ENCODE data around the gene RAB44.

The RAB44 gene

DNA sequence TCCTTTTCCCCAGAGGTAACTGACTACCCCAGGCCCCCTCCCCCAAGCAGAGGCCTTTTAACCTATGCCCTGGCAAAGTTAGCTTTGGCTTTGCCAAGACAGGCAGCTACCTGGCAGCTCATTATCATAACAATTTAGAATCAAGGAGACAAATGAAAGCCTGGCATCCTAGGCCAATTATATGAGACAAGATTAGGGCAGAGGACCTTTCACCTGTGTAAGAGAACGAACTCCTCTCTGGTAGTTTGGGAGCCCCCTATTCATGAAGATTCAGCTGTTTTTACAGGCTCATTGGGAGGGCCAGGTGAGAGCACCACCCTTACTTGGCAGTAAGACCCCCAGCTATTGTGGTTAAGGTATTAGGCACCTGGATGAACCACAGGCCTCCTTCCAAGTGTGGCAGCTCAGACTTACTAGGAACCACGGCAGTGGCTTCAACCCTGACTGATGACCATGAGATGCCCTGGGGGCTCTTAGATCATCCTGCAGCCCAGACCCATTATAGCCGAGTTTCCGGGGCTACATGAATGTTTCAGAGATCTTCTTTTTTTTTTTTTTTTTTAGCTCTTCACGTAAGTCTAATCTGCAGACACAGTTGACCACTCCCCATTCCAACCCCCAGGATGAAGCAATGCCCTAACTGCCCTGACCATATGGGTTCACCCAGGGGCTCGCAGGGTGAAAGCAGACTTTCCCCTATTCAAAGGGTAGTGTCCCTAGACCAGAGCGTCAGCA, 56.2 kb downstream of the RAB44 start:
- H3K4me3 Mint-ChIP-seq = no peak overlapping the region
- peaks cover 0 to 9% of the 10 kb centered on the region in 2 donors for H3K9me3 Mint-ChIP-seq
- no peaks in the 10 kb centered on the region for H3K27me3 Mint-ChIP-seq
- ATAC-seq (no peak), DNase-seq (no peak)
- H3K27ac Mint-ChIP-seq = peak overlapping the region; percentile 8 to 49
- peaks cover 69% of the 10 kb centered on the region for H3K4me1 Mint-ChIP-seq

DNA sequence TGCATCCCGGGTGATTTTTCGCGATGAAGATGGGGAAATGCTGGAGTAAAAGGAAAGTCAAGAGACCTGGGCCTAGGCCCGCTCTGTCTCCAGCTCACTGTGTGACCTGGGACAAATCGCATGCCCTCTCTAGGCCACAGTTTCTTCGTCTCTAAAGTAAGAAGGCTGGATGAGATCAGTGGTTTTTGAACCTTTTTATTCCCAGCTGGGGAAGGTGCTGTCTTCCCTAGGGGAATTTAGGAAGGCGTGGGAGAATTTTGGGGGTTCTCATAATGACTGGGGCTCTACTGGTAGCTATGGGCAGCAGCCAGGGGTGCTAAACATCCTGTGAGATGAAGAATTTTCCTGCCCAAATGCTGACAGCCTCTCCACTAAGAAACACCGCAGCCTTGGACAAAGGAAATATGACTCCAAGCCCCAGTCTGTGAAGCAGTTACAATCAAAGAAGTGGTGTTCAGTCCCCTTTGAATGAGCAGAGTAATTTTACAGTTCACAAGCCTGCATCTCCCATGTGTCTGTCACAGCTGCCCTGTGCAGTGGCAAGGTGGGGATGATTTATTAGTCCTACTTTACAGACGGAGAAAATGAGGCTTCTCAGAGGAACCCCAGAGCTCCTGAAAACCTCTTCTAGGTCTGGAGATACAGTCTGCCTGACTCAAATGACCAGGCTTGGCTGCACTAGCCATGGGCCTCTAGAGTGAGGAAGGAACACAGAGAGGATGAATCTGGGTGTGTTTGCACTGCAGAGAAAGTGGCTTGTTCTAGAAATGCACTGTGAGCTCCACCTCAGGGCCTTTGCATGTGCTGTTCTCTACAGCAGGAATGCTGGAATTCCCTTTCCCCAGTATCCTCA, 57.2 kb downstream of the RAB44 start:
- H3K9me3 Mint-ChIP-seq = no peaks in the 10 kb centered on the region
- peak overlapping the region in 1 of 2 donors; percentile 74 for H3K4me3 Mint-ChIP-seq

DNA sequence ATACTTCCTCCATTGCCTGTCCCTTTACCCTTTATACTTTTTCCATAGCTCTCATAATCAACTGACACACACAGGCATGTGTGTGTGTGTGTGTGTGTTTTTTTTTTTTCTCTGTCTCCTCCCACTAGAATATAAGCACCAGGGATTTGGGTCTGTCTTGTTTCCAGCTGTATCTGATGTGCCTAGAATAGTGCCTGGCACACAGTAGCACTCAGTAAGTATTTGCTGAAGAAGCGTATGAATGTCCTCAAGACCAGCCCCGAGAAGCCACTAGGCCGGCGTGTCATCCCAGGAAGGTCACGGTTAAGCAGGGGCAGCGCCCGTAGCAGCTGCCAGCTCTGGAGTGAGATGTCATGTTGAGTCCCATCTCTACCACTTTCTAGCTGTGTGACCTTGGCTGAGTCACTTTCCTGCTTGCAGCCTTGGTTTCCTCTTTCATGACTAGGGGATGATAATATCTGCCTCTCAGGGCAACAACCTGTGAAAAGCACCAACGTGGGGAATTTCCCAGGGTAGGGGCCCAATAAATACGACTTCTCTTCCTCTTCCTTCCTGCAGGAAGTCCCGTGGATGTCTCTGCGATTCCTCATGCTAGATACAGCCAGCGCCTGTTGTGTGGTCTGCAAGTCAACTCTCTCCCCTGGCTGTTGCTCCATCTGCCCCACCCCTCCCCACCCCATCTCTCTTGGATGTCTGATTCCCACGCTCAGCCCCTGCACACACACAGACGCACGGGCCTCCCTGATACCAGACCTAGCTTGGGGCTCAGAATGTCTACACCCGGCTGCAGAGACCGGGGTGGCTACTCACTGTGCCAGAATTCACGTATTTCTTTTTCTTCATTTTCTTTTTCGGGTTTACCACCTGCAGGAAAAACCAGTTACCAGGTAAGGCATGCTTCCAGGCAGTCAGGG, 58.1 kb downstream of the RAB44 start:
- Mint-ChIP-seq H3K4me3 (peak overlapping the region; percentile 63 to 74), H3K4me1 (peaks cover 76% of the 10 kb centered on the region), H3K9me3 (no peaks in the 10 kb centered on the region), H3K27ac (peak overlapping the region in 1 of 2 donors; percentile 73), H3K27me3 (no peaks in the 10 kb centered on the region)
- ATAC-seq (peak; percentile 87), DNase-seq (peak; percentile 53 to 78)

More for the DNA sequence above, 57.2 kb downstream of the RAB44 start:
- no peak for DNase-seq
- ATAC-seq = no peak
- Mint-ChIP-seq H3K27me3 (no peaks in the 10 kb centered on the region), H3K4me1 (peaks cover 76% of the 10 kb centered on the region), H3K27ac (no peak overlapping the region)

DNA sequence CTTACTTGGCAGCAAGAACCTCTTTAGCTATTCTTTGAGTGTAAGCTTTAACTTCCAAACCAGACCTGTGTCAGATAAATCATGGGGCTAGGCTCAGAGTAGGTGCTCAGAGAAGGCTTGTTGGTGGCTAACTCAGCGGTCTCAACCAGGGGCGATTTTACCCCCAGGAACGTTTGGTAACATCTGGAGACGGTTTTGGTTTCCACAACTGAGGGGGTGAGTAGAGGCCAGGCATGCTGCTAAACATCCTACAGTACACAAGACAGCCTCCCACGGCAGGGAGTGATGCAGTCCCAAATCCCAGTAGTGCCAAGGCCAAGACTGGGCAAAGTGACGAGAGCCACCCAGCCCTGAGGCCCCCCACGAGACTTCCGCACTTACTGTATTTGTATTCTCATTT, 59.2 kb downstream of the RAB44 start:
- H3K4me1 Mint-ChIP-seq = peaks cover 72% of the 10 kb centered on the region

DNA sequence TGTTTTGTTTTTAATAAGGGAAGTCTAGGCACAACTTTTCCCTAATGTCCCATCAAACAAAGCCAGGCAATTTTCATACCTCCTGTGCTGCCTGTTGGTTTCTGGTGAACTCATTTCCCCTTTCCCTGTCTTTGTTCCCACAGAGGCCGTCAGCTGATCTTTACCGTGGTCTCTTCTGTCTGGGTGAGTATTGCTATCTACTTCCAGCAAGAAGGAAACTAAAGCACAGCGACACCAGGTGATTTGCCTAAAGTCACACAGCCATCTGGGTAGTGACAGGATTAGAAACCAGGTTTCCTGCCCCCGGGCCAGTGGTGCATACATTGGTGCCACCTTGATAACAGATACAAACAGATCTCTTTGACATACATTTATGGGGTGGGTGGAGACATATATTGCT, 59.6 kb downstream of the RAB44 start:
- ATAC-seq = no peak
- H3K9me3 Mint-ChIP-seq = no peaks in the 10 kb centered on the region
- H3K4me1 Mint-ChIP-seq = peaks cover 68% of the 10 kb centered on the region
- peak overlapping the region in 1 of 2 donors; percentile 31 for H3K27ac Mint-ChIP-seq
- DNase-seq = no peak
- H3K4me3 Mint-ChIP-seq = no peak overlapping the region
- H3K27me3 Mint-ChIP-seq = no peaks in the 10 kb centered on the region

More for the DNA sequence above, 59.2 kb downstream of the RAB44 start:
- DNase-seq (no peak), ATAC-seq (no peak)
- H3K9me3 Mint-ChIP-seq = no peaks in the 10 kb centered on the region
- no peak overlapping the region for H3K27ac Mint-ChIP-seq
- peak overlapping the region; percentile 32 to 74 for H3K4me3 Mint-ChIP-seq
- no peaks in the 10 kb centered on the region for H3K27me3 Mint-ChIP-seq

DNA sequence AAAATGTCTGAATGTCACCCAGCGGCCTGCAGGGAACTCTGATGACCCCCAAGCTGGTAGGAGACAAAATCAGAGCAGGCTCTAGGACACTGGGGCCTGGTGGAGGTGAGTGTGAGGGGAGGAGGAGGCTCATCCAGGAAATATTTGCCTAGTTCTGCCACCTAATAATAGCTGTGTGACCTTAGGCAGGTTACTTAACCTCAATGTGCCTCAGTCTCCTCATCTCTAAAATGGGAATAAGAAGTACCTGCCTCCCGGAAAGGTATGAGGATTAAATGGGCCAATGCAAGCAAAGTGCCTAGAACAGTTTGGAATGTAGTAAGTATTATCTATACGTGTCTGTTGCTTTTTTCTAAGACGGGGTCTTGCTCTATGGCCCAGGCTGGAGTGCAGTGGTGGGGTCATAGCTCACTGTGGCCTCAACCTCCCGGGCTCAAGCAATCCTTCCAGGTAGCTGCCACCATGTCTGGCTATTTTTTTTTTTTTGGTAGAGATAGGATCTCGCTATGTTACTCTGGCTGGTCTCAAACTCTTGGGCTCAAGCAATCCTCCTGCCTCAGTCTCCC, 60.4 kb downstream of the RAB44 start:
- ATAC-seq (no peak), DNase-seq (no peak)
- H3K4me1 Mint-ChIP-seq = peaks cover 60% of the 10 kb centered on the region
- H3K27me3 Mint-ChIP-seq = no peaks in the 10 kb centered on the region
- no peaks in the 10 kb centered on the region for H3K9me3 Mint-ChIP-seq
- H3K27ac Mint-ChIP-seq = no peak overlapping the region
- no peak overlapping the region for H3K4me3 Mint-ChIP-seq

DNA sequence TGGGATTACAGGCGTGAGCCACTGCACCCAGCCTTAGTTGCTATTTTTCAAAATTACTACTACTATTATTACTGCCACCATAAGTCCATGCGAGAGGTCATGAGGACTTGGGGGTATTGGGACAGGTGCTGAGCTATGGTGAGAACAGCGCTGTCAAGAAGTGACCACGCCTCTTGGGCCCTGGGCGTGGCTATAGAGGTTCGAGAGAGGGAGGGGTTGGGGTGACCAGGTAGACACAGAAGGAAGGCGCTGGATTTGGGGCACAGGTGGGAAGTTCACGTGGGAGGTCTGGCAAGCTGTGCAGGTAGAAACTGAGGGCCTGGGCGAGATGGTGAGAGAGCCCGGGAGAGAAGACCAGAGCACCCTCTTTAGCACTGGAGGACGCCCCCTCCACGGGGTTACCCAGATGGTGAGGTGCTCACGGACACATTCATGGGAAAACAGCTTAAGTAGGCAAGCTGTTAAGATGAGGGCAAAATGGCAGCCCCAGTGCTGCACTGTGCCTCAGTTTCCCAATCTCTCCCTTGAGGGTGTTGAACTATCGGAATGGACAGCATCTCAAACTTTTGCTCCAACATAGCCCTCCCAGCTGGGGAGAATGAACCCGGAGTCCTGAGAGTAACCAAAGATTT, 61.0 kb downstream of the RAB44 start:
- H3K27me3 Mint-ChIP-seq = no peaks in the 10 kb centered on the region
- H3K4me3 Mint-ChIP-seq = no peak overlapping the region
- H3K27ac Mint-ChIP-seq = no peak overlapping the region
- no peak for DNase-seq
- H3K4me1 Mint-ChIP-seq = peaks cover 54% of the 10 kb centered on the region
- no peak for ATAC-seq
- no peaks in the 10 kb centered on the region for H3K9me3 Mint-ChIP-seq

DNA sequence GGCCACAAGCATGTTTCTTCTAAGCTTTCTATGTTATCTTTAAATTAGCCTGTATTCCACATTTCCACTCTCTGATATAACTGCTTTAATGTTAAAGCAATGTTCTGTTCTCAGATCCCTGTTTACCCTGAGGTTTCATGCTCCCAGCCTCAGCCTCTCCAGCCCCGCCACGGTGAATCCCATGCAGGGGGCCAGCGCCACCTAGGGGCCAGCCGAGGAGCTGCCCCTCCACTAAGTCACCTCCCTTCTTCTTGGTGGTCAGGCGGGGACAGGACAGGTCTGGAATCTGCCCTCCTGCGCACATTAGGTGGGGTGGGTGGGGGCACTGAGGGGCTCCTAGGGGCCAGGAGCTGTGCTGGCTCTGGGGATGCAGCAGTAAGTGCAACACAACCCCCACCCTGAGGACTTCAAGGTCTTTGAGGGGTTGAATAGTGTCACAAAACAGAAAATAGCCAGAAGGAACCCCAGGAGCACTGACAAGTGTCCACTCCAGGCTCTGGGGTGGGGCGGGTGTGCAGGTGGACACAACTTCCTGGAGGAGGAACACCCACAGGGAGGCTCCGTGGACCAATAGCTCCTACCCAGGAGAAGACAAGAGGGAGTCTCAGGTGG, 61.6 kb downstream of the RAB44 start:
- H3K4me3 Mint-ChIP-seq = no peak overlapping the region
- ATAC-seq (peak; percentile 60), DNase-seq (peak; percentile 77 to 79)
- H3K9me3 Mint-ChIP-seq = no peaks in the 10 kb centered on the region
- H3K4me1 Mint-ChIP-seq = peaks cover 48% of the 10 kb centered on the region
- no peaks in the 10 kb centered on the region for H3K27me3 Mint-ChIP-seq
- no peak overlapping the region for H3K27ac Mint-ChIP-seq

DNA sequence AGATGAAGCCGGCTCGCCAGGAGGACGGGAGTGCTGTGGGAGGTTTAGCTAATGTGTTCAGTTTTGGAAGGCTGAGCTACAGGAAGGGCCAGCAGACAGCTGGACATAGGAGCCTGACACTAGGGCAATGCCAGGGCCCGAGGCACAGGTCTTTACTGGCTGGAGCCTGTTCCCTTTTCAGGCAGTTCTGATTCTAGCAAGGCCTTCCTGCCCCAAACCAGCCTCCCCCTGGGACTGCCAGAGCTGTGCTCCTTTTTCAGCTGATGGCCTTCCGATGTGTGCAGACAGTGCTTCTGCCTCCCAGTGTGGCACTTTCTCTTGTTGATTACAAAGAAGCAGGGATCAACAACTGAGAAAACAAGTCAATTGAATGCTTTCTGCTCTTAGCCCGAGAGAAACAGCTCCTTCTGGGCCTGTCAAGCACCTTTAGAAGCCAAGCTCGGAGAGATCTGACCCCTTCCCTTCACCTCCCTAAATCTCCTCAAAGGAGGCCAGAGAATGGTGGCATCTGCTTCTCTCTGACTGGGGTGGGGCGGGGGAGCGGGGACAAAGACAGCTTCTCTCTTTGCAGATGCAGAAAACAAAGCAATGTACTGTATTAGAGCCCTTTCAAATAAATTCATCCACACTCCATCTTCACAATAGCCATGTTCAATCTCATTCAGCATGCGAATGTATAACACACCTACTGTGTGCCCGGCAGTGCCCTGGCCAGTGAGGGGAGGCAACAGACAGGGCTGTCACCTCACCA, 63.2 kb downstream of the RAB44 start:
- no peak overlapping the region for H3K4me3 Mint-ChIP-seq
- peaks cover 32% of the 10 kb centered on the region for H3K4me1 Mint-ChIP-seq
- H3K27ac Mint-ChIP-seq = peak overlapping the region; percentile 3 to 28
- no peaks in the 10 kb centered on the region for H3K9me3 Mint-ChIP-seq
- no peak for ATAC-seq
- no peak for DNase-seq
- no peaks in the 10 kb centered on the region for H3K27me3 Mint-ChIP-seq

DNA sequence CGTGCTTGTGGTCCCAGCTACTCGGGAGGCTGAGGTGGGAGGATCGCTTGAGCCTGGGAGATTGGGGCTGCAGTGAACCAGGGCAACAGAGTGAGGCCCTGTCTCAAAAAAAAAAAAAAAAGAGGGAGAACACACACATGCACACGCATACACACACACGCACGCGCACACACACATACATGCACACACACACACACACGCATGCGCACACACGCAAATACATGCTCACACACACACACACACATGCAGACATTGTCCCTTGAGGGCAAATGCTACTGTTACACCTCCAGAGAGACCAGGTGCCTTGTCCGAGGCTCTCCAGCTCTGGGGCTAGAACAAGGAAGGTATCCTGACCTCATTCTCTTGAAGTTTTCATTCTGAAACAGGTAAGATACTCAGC, 64.5 kb downstream of the RAB44 start:
- DNase-seq (no peak), ATAC-seq (no peak)
- H3K4me1 Mint-ChIP-seq = peaks cover 20% of the 10 kb centered on the region
- no peak overlapping the region for H3K27ac Mint-ChIP-seq
- no peak overlapping the region for H3K4me3 Mint-ChIP-seq
- H3K27me3 Mint-ChIP-seq = no peaks in the 10 kb centered on the region
- no peaks in the 10 kb centered on the region for H3K9me3 Mint-ChIP-seq

DNA sequence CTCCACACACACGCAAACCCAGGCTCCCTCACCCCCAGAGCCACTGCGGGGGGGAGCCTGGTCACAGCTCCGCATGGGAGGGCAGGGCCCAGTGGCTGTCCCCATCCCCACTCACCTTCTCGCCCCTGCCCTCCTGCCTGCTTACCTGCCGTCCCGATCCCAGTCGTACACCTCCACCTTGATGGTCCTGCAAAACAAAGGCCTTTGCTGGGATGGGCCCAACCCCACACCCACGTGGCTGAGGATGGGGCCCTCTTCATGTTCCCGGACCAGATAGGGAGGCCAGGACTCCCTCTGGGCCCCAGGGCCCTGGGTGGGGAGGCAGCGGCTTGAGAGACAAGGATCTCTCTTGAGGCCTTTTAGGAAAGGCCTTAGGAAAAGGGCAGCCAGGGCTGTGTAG, 67.6 kb downstream of the RAB44 start:
- Mint-ChIP-seq H3K27me3 (no peaks in the 10 kb centered on the region), H3K27ac (no peak overlapping the region), H3K9me3 (no peaks in the 10 kb centered on the region), H3K4me1 (peaks cover 26% of the 10 kb centered on the region), H3K4me3 (no peak overlapping the region)
- ATAC-seq (no peak), DNase-seq (no peak)

DNA sequence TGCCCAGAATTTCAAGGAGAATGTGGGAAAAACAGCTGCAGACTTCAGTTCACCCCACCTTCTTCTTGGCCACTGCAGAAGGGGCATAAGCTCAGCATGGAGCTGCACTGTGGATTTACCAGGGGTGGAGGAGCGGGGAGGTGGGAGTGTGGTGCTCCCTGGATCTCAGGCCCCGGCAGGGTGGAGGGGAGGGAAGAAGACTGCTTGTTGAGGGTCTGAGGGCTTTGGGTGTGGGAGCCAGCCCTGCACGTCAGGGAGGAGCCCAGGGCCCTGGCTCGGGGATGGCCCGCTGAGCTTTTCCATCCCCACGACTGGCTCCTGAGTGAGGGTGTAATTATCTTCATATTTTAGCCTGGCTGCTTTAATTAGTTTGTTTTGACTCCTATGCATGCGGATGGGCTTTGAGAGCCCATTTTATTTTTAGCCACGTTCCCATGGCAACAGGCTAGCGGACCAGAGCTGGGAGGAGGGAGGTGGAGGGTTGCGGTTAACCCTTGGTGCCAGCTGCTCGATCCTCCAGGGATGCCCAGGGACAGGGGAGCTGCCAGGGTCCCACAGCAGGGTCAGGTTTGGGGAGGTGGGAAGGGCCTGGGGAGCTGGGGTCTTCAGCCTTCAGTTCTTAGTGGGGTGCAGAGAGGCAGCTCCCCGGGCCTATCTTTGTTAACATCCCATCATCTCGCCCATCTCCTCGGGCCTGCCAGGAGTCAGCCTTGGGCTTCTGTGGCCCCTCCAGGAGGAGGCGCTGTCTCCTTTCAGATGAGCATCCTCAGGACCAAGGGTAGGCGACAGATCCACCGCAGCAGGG, 68.2 kb downstream of the RAB44 start:
- ATAC-seq (peak; percentile 88), DNase-seq (peak; percentile 81 to 83)
- Mint-ChIP-seq H3K4me1 (peaks cover 32% of the 10 kb centered on the region), H3K27ac (no peak overlapping the region), H3K9me3 (no peaks in the 10 kb centered on the region), H3K27me3 (no peaks in the 10 kb centered on the region), H3K4me3 (no peak overlapping the region)

DNA sequence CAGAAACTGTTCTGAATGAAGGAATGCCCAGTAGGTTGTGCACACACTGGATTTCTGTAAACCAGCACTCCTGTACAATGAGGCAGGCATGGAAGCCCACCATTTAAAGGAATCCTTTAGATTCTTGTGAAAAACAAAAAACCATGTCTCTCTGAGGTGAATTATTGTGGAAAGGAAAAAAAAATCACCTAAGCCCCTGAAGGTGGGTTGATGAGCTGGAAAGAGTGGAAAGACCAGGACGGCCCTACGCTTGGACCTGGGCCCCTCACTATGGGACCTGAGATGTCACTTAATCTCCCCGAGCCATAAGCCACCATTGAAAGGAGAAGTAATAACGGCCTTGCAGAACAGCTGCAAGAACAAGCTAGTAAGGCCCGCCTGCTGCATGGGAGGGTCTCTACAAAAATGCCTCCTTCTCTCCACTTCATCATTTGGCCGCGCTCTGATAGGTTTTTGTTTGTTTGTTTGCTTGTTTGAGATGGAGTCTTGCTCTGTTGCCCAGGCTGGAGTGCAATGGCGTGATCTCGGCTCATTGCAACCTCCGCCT, 68.8 kb downstream of the RAB44 start:
- no peak for ATAC-seq
- H3K4me3 Mint-ChIP-seq = no peak overlapping the region
- H3K4me1 Mint-ChIP-seq = peaks cover 39% of the 10 kb centered on the region
- DNase-seq = no peak
- no peaks in the 10 kb centered on the region for H3K9me3 Mint-ChIP-seq
- H3K27me3 Mint-ChIP-seq = no peaks in the 10 kb centered on the region
- H3K27ac Mint-ChIP-seq = no peak overlapping the region
